Stimulated activated naive B cell treated with anti-CD40 and anti-IgM and Interleukin-4, amounts not matched to agents 10 μg/mL and 1 μg/mL and 100 μg/mL, for 72 hours (primary cell): ENCODE data around the gene PRTFDC1.

Source experiments
- ATAC-seq, 2 donors: fragments of 150-1000 bp; cut with Tn5 transposase; replicated peaks; 2 replicates each; pipeline ENCODE4 v1.10.0; 2021; ENCODE audit warnings: moderate library complexity in 1 of 2
- DNase-seq: peaks from one replicate; pipeline ENCODE4 v3.0.0; 2021
- H3K27ac Mint-ChIP-seq: one replicate; pipeline ENCODE4 v1.8.0; 2022; ENCODE audit warnings: mild to moderate bottlenecking, mixed read lengths
- H3K27me3 Mint-ChIP-seq, 2 donors: one replicate each; pipeline ENCODE4 v1.8.0; 2022; ENCODE audit warnings: mixed read lengths in 2 of 2
- H3K36me3 Mint-ChIP-seq, 2 donors: one replicate each; pipeline ENCODE4 v1.8.0; 2022; ENCODE audit warnings: mixed read lengths in 2 of 2, mild to moderate bottlenecking in 1 of 2
- H3K4me1 Mint-ChIP-seq, 2 donors: one replicate each; pipeline ENCODE4 v1.8.0; 2022; ENCODE audit warnings: mixed read lengths in 2 of 2, mild to moderate bottlenecking in 1 of 2
- H3K4me3 Mint-ChIP-seq, 2 donors: one replicate each; pipeline ENCODE4 v1.8.0; 2022; ENCODE audit warnings: mild to moderate bottlenecking in 2 of 2, mixed read lengths in 2 of 2, moderate library complexity in 1 of 2
- H3K9me3 Mint-ChIP-seq, 2 donors: one replicate each; pipeline ENCODE4 v1.8.0; 2022; ENCODE audit warnings: mixed read lengths in 2 of 2, mild to moderate bottlenecking in 1 of 2

PRTFDC1 gene

DNA sequence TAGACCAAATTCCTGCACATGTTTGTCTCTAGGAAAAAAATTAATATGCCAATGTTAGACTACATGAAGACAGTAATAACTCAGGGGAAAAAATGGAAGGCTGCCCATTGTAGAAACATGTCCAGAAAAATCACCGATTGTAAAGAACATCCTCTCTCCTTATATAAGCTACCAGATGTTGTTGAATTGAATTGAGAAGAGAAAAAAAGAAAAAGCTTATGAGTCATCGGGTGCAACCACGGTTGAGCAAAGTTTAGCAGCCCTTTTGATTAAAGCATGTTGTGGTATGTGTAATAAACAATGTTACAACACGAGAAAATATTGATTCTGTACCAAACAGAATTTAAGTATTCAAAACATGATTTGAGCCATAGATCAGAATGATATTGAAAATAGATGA lies 126.4 kb downstream of the PRTFDC1 start:
- Mint-ChIP-seq H3K4me3 (no peak overlapping the region), H3K27ac (no peak overlapping the region), H3K4me1 (peaks cover 0 to 9% of the 10 kb centered on the region in 2 donors), H3K36me3 (no peaks in the 10 kb centered on the region), H3K27me3 (no peaks in the 10 kb centered on the region), H3K9me3 (peaks cover 0 to 1% of the 10 kb centered on the region in 2 donors)
- ATAC-seq (no peak), DNase-seq (no peak)

DNA sequence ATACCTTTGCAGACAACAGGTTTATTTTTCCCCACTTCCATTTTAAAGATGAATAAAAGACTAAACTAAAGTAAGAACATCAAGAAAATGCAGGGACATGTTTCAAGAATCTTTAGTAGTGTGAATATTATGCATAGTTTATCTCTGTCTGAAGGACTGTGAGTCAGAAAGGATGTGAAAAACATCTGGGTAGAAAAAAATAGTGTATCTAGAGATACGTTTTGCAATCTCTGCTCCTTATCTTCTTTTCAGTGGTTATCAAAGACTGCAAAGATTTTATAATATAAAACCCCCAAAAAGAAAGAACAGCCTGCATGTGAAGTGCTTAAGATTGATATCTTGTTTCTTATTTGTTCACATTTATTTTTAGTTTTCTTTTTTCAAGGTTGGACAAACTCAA lies 126.9 kb downstream of the PRTFDC1 start:
- Mint-ChIP-seq H3K27ac (no peak overlapping the region), H3K27me3 (no peaks in the 10 kb centered on the region), H3K4me3 (no peak overlapping the region), H3K9me3 (peaks cover 0 to 1% of the 10 kb centered on the region in 2 donors), H3K36me3 (no peaks in the 10 kb centered on the region), H3K4me1 (peaks cover 0 to 9% of the 10 kb centered on the region in 2 donors)
- DNase-seq, result no peak
- ATAC-seq, result no peak

DNA sequence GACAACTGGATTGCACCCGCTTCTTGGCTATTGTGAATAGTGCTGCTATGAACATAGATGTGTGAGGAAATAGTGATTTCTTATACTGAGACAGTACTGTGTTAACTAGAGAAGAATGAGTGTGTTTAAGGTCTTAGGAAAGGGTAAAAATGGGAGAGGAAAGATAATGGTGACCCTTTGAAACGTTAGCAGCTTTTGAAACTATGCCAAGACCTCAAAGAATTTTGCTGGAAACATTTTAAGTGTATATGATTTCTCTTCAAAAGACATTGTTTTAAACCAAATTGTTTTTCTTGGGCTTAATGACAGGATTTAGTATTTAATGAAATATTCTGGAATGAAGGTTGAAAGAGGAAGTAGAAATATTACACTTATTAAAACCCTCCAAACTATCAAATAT lies 127.9 kb downstream of the PRTFDC1 start:
- H3K4me1 Mint-ChIP-seq, result peaks cover 0 to 9% of the 10 kb centered on the region in 2 donors
- peaks cover 0 to 1% of the 10 kb centered on the region in 2 donors for H3K9me3 Mint-ChIP-seq
- H3K27me3 Mint-ChIP-seq, result no peaks in the 10 kb centered on the region
- H3K4me3 Mint-ChIP-seq, result no peak overlapping the region
- H3K36me3 Mint-ChIP-seq, result no peaks in the 10 kb centered on the region
- no peak for ATAC-seq
- no peak overlapping the region for H3K27ac Mint-ChIP-seq
- no peak for DNase-seq

DNA sequence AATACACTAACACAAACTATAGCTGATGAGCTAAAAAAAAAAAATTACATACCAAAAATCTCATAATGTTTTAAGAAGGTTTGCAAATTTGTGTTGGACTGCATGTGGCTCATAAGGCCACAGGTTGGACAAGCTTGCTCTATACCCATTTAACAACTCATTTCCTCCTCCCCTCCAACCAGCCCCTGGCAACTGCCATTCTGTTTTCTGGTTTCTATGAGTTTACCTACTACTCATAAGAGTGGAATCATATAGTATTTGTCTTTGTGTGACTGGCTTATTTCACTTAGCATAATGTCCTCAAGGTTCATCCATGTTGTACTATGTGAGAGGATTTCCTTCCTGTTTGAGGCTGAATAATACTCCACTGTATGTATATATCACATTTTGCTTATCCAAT lies 128.3 kb downstream of the PRTFDC1 start:
- Mint-ChIP-seq H3K4me3 (no peak overlapping the region), H3K27me3 (no peaks in the 10 kb centered on the region), H3K27ac (no peak overlapping the region), H3K9me3 (no peaks in the 10 kb centered on the region), H3K36me3 (no peaks in the 10 kb centered on the region), H3K4me1 (peaks cover 0 to 9% of the 10 kb centered on the region in 2 donors)
- DNase-seq (no peak), ATAC-seq (no peak)

DNA sequence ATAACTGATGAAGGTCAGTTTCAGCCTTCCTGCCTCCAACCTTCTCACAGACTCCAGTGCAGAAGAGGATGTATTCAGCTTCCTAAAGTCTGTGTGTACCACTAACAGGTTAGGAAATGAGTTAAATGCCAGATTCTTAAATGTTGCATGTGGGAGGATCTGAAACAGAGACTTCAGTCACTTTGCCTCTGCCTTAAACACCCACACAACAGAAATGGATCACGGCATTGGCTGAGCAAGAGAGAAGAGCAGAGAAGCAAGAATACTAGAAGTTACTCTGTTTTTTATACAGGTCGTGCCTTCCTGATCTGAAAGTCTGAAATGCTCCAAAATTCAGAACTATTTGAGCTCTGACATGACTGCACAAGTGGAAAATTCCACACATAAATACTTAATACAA lies 129.8 kb downstream of the PRTFDC1 start:
- Mint-ChIP-seq H3K36me3 (no peaks in the 10 kb centered on the region), H3K27ac (no peak overlapping the region), H3K4me1 (peaks cover 0 to 9% of the 10 kb centered on the region in 2 donors), H3K27me3 (no peaks in the 10 kb centered on the region), H3K4me3 (no peak overlapping the region), H3K9me3 (no peaks in the 10 kb centered on the region)
- DNase-seq (peak; percentile 18), ATAC-seq (peak; percentile 90 to 93)

DNA sequence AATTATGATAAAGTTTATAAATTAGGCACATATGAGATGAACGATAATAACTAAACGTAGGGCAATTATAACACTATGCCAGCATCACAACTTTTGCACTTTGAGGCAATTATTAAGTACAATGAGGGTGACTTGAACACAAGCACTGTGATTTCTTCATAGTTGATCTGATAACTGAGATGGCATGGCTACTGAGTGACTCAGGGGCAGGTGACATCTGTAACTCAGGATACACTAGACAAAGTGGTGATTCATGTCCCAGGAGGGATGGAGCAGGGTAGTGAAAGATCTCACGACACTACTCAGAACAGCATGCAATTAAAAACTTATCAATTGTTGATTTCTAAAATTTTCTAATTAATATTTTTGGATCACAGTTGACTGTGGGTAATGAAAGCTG lies 130.4 kb downstream of the PRTFDC1 start:
- Mint-ChIP-seq H3K27ac (no peak overlapping the region), H3K27me3 (no peaks in the 10 kb centered on the region), H3K9me3 (no peaks in the 10 kb centered on the region), H3K36me3 (no peaks in the 10 kb centered on the region), H3K4me1 (peaks cover 0 to 9% of the 10 kb centered on the region in 2 donors), H3K4me3 (no peak overlapping the region)
- ATAC-seq (peak; percentile 61 to 85), DNase-seq (no peak)

DNA sequence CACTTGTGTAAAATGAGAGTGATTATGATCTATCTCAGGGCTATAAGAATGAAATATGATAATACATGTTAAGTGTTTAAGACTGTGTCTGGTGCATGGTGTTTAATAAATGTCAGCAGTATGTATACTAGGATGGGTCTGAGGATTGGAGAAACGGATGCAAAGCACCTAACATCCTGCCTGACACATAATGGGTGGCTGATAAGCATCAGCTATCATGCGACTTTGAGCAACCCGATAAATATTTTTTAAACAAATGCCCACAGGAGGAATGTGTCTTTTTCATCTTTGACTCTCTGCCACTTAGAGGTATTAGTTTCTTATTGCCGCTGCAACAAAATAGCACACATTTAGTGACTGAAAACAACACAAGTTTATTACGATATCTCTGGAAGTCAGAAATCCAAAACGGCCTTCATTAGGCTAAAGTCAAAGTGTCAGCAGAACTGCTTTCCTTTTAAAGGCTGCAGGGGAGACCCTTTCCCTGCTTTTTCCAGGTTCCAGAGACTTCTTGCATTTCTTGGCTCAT lies 135.5 kb downstream of the PRTFDC1 start:
- ATAC-seq (no peak), DNase-seq (no peak)
- H3K27ac Mint-ChIP-seq, result no peak overlapping the region
- H3K36me3 Mint-ChIP-seq, result no peaks in the 10 kb centered on the region
- no peak overlapping the region for H3K4me3 Mint-ChIP-seq
- H3K4me1 Mint-ChIP-seq, result peaks cover 0 to under 1% of the 10 kb centered on the region in 2 donors
- no peaks in the 10 kb centered on the region for H3K27me3 Mint-ChIP-seq
- H3K9me3 Mint-ChIP-seq, result no peaks in the 10 kb centered on the region

DNA sequence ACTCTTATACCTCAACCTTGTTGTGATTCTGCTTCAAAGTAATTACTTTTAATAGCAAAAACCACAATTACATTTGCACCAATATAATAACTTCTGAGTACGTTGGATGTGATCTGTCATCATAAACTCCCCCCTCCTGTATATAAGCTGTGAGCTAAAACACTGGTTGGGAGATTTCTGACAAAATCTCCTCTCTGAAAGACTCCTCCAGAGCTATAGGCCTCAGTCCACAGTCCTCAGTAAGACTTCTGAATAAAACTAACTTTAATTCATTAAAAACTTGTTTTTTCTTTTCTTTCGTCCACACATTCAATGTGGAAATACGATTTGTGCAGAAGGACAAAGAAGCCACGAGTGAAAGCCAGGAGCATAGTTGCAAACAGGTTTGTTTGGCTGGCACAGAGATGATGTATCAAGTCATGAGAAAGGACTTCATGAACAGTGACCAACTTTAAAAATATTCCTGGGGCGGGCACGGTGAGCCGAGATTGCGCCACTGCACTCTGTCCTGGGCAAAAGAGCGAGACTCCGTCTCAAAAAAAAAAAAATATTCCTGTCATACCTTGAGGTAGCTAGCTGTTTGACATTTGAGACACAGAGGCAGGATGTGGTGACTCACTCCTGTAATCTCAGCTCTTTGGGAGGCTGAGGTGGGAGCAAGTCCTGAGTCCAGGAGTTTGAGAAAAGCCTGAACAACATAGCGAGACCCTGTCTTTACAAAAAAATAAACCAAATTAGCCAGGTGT lies 137.7 kb downstream of the PRTFDC1 start:
- H3K27me3 Mint-ChIP-seq, result no peaks in the 10 kb centered on the region
- ATAC-seq (no peak), DNase-seq (no peak)
- H3K36me3 Mint-ChIP-seq, result no peaks in the 10 kb centered on the region
- H3K4me1 Mint-ChIP-seq, result no peaks in the 10 kb centered on the region
- H3K27ac Mint-ChIP-seq, result no peak overlapping the region
- no peak overlapping the region for H3K4me3 Mint-ChIP-seq
- no peaks in the 10 kb centered on the region for H3K9me3 Mint-ChIP-seq

DNA sequence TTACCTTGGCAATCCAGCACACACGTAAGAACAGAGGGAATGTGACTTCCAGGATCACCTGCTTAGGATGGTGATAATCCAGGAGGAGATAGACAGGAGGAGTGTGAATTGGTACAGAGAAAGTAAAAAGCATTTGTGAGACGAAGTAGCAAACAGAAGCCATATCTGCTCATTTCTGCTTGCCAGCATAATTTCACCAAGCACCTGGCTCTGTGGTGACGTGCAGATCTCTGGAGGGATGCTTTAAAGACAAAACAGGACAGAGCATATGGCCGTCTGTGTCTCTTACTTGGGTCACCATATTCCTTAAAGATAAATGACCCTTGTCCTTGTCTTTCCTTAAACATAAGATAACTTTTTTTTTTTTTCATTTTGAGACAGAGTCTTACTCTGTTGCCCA lies 138.6 kb downstream of the PRTFDC1 start:
- Mint-ChIP-seq H3K36me3 (no peaks in the 10 kb centered on the region), H3K4me3 (no peak overlapping the region)
- no peak for ATAC-seq

DNA sequence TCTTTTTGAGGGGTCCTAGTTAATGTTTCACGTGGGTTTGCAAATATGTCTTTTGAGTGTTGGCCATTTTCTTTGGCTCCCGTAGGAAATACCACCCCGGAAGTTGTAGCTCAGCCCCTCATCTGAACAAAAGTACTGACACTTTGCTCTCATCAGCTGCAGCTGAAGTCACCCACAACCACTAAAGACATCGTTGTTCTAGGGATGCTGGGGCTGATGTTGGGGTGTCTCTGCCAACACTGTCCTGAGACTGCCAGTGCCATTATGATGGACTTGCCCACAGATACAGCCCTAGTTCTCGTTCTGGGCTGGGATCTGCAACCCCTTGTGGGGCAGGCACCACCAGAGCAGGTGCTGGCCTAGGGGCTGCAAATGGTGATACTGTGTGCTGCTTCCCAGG lies 146.1 kb downstream of the PRTFDC1 start:
- no peak for ATAC-seq
- H3K27me3 Mint-ChIP-seq, result peaks cover 0 to 5% of the 10 kb centered on the region in 2 donors
- H3K27ac Mint-ChIP-seq, result no peak overlapping the region
- H3K4me3 Mint-ChIP-seq, result no peak overlapping the region
- no peaks in the 10 kb centered on the region for H3K4me1 Mint-ChIP-seq
- no peaks in the 10 kb centered on the region for H3K9me3 Mint-ChIP-seq
- no peaks in the 10 kb centered on the region for H3K36me3 Mint-ChIP-seq
- DNase-seq, result no peak

More for the DNA sequence above, 138.6 kb downstream of the PRTFDC1 start:
- Mint-ChIP-seq H3K4me1 (no peaks in the 10 kb centered on the region), H3K27me3 (no peaks in the 10 kb centered on the region), H3K27ac (no peak overlapping the region), H3K9me3 (no peaks in the 10 kb centered on the region)
- DNase-seq, result no peak

DNA sequence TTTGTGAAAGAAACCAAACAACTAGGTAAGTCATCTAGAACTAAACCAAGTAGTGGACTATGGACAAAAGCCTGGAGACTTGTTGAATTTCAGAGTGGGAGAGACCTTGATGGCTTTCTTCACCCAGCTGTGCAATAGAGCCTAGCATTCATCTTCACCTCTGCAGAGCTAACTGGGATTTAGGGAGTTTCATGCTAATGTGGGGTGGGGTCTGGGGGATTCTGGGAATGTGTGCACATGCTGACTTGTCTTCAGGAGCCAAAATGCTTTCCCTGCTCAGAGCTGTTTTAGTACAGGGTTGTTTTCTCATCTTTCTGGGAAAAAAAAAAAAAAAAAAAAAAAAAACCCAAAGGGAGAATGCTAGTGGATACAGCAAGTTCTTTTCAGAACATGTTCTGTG lies 147.4 kb downstream of the PRTFDC1 start:
- no peak overlapping the region for H3K4me3 Mint-ChIP-seq
- no peak overlapping the region for H3K27ac Mint-ChIP-seq
- no peaks in the 10 kb centered on the region for H3K4me1 Mint-ChIP-seq
- H3K36me3 Mint-ChIP-seq, result no peaks in the 10 kb centered on the region
- peaks cover 0 to 5% of the 10 kb centered on the region in 2 donors for H3K27me3 Mint-ChIP-seq
- ATAC-seq, result no peak
- no peak for DNase-seq
- no peaks in the 10 kb centered on the region for H3K9me3 Mint-ChIP-seq

DNA sequence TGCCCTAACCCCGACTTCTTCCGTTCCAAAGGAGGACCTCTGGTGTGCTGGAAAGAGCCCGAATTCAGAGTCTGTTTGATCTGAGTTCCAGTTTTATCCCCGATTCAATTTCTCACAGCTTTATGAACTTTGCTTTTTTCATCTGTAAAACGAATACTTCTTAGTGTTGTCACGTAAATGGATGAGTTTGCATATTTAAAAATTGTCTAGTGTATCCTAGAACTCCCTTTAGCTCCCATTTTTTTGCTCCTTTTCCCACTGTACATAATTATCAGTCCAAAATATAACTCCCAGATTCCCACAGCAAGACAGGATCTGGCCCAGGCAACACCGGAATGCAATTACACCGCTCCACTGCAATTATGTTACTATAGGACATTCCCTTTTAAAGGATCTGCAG lies 148.0 kb downstream of the PRTFDC1 start:
- H3K4me3 Mint-ChIP-seq, result no peak overlapping the region
- DNase-seq (no peak), ATAC-seq (no peak)
- no peaks in the 10 kb centered on the region for H3K4me1 Mint-ChIP-seq
- no peak overlapping the region for H3K27ac Mint-ChIP-seq
- no peaks in the 10 kb centered on the region for H3K36me3 Mint-ChIP-seq
- H3K9me3 Mint-ChIP-seq, result no peaks in the 10 kb centered on the region
- H3K27me3 Mint-ChIP-seq, result peaks cover 0 to 5% of the 10 kb centered on the region in 2 donors

DNA sequence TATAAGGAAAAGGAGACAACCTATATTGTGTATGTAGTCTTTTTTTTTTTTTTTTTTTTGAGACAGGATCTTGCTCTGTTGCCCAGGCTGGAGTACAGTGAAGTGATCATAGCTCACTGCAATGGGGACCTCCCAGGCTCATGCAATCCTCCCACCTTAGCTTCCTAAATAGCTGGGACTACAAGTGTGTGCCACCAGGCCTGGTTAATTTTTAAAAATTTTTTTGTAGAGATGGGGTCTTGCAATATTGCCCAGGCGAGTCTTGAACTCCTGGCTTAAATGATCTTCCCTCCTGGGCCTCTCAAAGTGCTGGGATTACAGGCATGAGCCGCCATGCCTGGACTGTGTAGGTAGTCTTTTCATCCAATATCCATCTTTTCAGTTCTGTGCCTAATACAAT lies 150.0 kb downstream of the PRTFDC1 start:
- H3K27me3 Mint-ChIP-seq, result peaks cover 0 to 5% of the 10 kb centered on the region in 2 donors
- no peaks in the 10 kb centered on the region for H3K4me1 Mint-ChIP-seq
- no peak for ATAC-seq
- no peak overlapping the region for H3K4me3 Mint-ChIP-seq
- peaks cover 0 to under 1% of the 10 kb centered on the region in 2 donors for H3K9me3 Mint-ChIP-seq
- H3K27ac Mint-ChIP-seq, result no peak overlapping the region
- no peaks in the 10 kb centered on the region for H3K36me3 Mint-ChIP-seq
- DNase-seq, result no peak

DNA sequence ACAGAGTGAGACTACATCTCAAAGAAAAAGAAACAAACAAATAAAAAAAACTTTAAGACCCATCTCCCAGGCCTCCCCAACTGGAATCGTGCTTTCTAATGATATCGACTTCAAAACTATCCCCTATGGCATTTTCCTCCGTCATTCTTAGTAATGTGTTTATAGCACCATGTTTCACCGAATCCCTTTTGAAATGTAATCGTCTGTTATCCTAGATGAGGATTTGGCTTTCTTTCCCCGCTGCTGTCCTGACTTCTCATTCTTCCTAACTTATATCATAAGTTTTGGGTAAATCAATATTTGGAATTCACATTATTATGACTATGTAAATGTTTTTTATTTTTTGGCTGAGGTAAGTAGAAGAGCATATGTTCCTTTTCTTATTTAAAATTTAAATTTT lies 151.5 kb downstream of the PRTFDC1 start:
- DNase-seq (no peak), ATAC-seq (no peak)
- no peak overlapping the region for H3K27ac Mint-ChIP-seq
- no peaks in the 10 kb centered on the region for H3K4me1 Mint-ChIP-seq
- H3K27me3 Mint-ChIP-seq, result no peaks in the 10 kb centered on the region
- H3K36me3 Mint-ChIP-seq, result no peaks in the 10 kb centered on the region
- H3K4me3 Mint-ChIP-seq, result no peak overlapping the region
- H3K9me3 Mint-ChIP-seq, result peaks cover 0 to 2% of the 10 kb centered on the region in 2 donors
